GM10847 (cell line): ENCODE measurements around the gene PIK3CG.

Experiments used
- POLR2A ChIP-seq: IDR thresholded peaks from 2 replicates; pipeline ENCODE4 v1.6.1; 2011; ENCODE audit not compliant: insufficient read length; ENCODE audit errors: extremely low read depth

PIK3CG gene

DNA sequence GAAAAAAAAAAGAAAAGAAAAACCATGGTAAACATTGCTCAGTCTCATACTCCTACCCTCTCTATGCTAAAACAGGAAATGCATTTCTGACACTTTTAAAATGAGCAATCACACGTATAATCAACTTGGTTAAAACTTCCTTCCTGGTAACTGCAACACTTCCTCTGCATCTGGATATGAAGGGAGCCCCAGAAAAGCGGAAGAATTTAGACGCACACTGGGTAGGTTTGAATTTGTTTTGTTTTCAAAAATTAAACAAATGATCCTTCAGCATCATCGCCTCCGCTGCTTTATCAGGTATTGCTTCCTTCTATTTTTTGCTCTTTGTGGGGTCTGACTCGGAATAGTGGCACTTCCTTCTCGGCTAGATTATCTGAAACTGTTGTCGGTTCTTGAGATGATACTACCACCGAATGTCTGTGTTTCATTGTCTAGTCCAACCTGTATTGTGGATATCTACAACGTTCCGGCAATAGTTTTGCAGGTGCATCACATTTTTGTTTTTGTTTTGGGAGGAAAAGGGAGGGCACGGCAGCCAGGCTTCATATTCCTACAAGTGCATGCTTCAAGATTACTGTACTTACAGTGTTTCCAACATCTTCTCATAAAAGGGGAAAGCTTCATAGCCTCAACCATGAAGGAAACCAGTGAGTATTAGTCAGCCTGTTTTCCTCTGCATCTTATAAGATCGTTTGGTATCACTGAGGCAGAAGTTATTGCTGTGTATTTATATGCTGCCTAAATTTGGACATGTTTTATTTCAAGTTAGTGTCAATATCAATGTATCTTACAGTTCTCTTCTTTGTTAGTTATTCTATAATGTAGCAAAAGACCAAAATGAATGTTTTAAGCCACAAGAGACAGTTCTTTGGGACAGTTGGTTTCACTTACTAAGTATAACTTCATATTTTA lies at the start of gene PIK3CG:
Gene PIK3CG, plus strand, starts transcription at position 153 of the 912 bp plus-strand sequence. CDS start 2,280 bp downstream, outside the sequence.
- TF ChIP-seq POLR2A: no peak

DNA sequence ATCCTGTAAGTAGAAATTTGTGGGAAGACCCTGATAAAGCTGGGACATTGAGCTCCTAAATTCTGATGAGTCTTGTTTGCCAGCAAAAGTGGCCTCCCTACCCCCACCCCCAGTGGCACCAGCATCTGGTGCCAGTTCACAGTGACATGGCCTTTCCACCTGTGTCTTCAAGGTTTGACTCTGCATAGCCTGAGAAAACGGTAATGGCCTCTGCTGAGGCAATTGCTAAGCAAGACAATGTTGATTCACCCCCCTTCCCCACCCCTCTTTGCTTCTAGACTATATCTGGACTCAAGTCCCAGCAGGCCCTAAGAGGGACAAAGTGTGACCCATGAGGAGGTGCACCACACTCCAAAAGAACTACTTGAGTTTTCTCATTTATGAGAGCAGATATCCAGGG lies 48.0 kb upstream of the PIK3CG start:
- no peak for TF ChIP-seq POLR2A

DNA sequence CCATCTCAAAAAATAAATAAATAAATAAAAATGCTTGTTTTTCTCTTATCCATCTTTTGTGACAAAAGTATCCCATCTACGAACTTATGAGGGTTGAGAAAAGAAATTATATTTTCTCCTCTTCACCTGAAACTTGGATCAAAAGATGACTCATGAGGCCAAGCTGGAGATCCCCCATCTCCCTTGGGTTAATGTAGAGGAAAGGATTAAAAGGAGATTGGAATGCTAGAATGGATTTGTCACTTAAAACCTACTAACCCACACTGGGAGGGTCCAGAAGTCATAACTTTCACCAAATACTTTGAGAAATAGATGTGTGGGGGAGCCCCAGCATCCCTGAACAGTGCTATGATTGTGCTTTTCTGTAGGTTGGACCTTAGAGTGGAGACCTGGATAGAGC lies 46.3 kb upstream of the PIK3CG start:
- no peak for TF ChIP-seq POLR2A

DNA sequence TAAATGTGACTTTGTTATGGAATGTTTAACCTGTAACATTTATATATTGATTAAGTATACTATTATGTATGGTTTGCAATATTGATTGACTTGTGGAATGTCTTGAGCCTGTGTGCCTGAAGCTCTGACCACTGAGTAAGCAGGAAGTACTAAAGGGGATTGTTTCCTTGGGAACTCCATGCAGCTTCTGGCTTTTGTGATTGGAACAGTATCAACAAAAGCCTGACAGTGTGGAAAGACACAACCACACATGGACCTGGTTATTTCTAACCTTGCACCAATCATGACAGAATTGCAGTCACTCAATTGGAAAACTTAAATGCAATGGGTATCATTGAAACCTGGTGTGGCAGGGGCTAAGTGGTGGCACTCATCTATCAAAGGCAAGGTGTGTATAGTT lies 45.5 kb upstream of the PIK3CG start:
- no peak for TF ChIP-seq POLR2A

DNA sequence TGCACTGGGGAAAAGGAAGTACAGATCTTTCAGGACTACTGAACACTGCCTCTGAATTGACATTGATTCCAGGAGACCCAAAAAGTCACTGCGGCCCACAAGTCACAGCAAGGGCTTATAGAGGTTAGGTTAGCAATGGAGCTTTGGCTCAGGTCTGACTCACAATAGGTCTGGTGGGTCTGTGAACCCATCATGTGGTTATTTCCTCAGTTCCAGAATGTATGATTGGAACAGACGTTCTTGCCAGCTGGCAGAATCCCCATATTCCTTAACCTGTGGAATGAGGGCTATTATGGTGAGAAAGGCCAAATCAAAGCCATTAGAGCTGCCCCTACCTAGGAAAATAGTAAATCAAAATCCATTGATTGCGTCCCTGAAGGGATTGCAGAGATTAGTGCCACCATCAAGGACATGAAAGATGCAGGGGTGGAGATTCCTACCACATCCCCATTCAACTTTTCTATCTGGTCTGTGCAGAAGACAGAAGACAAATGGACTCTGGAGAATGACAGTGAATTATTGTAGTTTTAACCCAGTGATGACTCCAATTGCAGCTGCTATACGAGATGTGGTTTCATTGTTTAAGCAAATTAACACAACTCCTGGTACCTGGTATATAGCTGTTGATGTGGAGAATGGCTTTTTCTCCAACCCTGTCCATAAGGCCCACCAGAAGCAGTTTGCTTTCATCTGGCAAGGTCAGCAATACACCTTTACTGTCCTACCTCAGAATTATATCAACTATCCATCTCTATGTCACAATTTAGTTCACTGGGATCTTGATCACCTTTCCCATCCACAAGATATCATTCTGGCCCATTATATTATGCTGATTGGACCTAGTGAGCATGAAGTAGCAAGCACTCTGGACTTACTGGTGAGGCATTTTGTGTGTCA lies 44.5 kb upstream of the PIK3CG start:
- no peak for TF ChIP-seq POLR2A

DNA sequence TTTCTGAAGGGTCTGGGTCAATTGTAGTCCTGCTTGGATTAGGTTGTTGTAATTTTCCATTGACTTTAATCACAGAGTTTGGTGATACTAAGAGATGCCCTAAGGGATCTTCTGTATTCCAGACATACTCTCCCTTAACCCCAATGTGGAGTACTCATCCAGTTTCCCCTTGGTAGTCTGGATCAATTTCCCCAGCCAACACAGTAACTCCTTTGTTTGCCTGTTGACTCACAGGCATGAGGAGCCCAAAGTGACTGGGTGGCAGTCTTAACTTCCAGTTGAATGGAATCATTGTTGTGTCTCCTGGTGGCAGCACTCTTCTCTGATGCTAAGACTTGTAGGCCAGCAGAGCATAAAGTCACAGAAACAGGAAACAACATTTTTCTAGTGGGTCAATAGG lies 41.5 kb upstream of the PIK3CG start:
- no peak for TF ChIP-seq POLR2A

DNA sequence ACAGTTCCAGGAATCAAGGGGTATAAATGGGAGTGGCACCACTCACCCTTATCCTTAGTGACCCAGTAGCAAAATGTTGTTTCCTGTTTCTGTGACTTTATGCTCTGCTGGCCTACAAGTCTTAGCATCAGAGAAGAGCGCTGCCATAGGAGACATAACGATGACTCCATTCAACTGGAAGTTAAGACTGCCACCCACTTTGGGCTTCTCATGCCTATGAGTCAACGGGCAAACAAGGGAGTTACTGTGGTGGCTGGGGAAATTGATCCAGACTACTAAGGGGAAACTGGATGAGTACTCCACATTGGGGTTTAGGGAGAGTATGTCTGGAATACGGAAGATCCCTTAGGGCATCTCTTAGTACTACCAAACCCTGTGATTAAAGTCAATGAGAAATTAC lies 40.6 kb upstream of the PIK3CG start:
- TF ChIP-seq POLR2A: no peak

DNA sequence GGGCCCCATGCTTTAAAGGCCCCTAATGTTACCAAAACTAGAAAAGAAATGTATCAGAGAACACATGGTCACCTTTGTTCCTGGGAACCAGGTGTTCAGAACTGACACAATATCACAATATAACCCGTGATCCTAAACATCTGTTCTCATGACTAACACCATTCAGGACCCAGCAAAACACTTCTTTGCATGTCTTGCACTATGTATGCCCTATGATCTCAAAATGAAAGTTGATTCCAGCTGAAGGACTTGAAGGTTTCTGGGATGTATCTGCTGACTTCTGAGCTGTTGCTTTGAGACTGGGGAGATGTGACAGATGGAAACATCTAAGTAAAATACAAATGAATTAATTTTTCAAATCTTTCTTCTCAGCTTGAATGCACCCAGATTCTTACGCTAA lies 37.5 kb upstream of the PIK3CG start:
- TF ChIP-seq POLR2A: no peak

DNA sequence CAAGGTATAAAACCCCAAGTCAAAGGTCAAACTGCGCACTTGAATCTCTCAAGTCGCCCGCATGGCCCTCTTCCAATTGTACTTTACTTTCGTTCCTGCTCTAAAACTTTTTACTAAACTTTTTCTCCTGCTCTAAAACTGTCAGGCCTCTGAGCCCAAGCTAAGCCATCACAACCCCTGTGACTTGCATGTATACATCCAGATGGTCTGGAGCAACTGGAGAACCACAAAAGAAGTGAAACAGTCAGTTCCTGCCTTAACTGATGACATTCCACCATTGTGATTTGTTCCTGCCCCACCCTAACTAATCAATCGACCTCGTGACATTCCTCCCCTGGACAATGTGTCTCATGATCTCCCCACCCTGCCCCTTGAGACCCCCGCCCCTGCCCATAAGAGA lies 35.6 kb upstream of the PIK3CG start:
- no peak for TF ChIP-seq POLR2A

DNA sequence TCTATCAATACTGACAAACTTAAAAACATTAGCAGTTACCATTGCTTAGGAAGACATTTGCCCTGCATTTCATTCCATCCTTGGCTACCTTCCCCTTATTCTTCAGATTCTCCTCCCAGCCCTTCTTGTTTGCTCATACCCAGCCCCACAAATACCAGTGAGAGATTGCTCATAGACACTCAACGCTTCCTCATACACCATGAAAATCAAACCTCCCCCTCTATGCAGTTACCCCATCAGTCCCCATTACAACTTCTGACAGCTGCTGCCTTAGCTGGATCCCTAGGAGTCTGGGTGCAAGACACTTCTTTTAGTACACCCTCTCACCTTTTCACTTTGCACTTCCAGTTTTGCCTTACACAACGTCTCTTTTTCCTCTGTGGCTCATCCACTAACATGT lies 28.3 kb upstream of the PIK3CG start:
- no peak for TF ChIP-seq POLR2A

DNA sequence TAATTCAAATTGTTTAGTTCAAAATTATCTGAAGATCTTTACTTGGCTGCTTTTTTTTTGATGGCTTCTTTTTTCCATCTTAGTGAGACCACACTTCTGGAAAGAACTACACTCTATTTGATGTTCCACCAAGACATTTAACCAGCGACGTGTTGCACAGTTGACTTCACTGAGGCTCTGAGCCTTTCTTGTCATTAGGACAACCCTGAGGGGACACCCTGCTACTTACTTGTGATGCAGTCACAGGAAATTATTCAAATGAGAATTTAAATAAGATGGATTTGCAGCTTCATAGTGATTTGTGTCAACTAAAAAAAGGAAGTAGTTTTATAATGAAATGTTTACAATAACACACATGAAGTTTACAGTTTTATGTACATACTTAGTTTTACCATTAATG lies 25.6 kb upstream of the PIK3CG start:
- TF ChIP-seq POLR2A: no peak

DNA sequence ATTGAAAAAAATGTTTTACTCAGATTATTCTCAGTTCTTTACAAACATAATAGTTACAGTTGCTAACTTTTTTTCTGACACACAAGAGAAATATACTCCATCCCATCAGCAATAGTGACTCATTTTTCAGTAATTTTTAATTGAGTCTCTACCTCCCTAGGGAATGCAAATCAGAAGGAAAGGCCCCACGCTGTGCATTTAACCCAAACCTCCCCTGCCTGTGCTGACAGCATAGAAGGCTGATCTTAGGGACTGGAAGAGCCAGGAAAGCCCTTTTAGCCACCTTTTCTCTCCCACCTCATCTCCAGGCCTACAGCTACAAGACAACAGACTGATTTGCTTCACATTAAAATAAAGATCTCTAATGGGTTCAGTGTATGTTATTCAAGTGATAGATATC lies 24.7 kb upstream of the PIK3CG start:
- TF ChIP-seq POLR2A: no peak

DNA sequence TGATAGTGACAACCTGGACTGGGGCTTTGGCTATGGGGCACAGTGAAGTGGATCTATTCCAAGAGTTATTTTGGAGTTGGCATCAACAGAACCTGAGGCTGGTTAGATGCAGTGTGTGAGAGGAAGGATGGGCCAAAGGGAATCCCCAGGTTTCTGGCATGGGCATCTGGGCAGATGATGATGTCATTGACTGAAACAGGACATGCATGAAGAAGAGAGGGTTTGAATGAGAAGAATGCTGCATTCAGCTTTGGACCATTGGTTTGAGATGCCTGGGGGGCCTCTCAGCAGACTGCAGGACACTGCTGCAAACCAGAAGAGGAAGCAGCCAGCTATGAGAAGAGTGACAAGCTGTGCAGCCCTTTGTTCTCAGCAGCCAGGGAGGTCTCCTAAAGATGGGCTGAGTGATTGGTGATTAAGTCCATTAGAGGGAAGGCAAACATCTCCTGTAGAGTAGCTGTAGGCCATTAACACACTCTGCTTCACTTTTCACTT lies 23.1 kb upstream of the PIK3CG start:
- no peak for TF ChIP-seq POLR2A

DNA sequence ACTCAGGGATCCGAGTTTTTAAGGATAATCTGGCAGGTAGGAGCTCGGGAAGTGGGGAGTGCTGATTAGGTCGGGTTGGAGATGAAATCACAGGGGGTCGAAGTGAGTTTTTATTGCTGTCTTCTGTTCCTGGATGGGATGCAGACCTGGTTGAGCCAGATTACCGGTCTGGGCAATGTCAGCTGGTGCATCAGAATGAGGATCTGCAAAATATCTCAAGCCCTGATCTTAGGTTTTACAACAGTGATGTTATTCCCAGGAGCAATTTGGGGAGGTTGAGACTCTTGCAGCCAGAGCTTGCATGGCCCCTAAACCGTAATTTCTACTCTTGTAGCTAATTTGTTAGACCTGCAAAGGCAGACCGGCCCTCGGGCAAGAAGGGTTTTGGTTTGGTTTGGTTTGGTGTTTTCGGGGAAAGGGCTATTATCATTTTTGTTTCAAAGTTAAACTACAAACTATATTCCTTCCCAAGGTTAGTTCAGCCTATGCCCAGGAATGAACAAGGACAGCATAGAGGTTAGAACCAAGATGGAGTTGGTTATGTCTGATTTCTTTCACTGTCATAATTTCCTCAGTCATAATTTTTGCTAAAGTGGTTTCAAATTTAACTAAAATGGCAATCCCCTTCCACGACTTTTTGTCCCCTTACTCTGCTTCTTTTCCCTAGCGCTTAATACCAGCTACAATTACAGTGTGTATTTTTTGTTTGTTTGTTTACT lies 20.6 kb upstream of the PIK3CG start:
- no peak for TF ChIP-seq POLR2A

DNA sequence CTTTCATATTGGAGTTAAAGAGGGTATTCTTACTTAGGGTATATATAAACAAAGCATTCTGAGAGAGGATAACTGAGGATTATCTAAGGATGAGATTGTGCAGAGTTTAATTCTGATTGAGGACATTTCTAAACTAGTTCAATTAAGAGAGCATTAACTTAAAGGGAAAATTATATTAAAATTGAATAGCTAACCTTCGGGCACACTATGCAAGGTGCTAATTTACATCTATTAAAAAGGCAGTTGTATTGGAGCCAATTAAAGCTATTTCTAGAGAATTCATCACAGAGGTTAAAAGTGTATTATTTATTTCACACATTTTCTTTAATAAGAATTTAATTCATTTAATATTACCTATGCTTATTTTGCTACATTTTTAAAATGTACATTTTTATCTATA lies 17.0 kb upstream of the PIK3CG start:
- no peak for TF ChIP-seq POLR2A

DNA sequence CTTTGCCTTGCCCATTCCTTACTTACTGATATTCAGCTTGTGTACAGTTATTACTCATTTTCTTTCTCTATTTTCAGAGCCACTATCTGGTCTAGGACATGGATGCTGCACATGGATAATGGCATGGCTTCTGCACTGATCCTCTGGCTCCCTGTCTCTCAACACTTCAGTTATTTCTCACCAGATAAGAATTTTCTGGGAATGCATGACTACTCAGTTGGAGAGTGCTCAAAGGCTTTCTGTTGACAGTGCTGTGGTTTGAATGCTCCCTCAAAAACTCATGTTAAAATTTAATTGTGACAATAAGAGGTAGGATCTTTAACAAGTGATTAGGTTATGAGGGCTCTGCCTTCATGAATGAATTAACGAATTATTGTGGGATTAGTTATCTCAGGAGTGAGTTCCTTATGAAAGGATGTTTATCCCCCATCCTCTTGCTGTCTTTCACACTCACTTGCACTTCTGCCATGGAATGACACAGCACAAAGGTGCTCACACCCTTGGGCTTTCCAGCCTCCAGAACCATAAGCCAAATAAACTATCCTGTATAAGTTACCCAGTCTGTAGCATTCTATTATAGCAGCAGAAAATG lies 16.1 kb upstream of the PIK3CG start:
- no peak for TF ChIP-seq POLR2A
